ENCODE data around the gene BICDL1. TPM values are rescaled to one million over a fixed set of nuclear protein-coding genes. Genes with fewer than 3 reads are reported as not detected.

Gene BICDL1
- total and polyA plus RNA-seq, 10 of the 15 experiments (the other 5 are each of a cell fraction or from before 2014, with no cell fraction given) = 0.72 to 12.3 (median 4.2) TPM

GRCh38 chr12:120065472-120065871 is 76.4 kb downstream of the BICDL1 start:
- Histone ChIP-seq H4K20me1 (ENCODE audit: control insufficient read depth, insufficient read depth) (no peaks in the 10 kb centered on the region), H3K27ac (ENCODE audit: control insufficient read depth, insufficient read depth) (no peak overlapping the region), H3K4me3 (no peak overlapping the region), H3K4me1 (ENCODE audit: control insufficient read depth, insufficient read depth, low read length) (no peaks in the 10 kb centered on the region), H3K27me3 (replicated peaks in 1 of 2; ENCODE audit: control insufficient read depth in 2 of 2, insufficient read depth in 2 of 2, low read length in 1 of 2) (no peaks in the 10 kb centered on the region), H3K79me2 (ENCODE audit: control insufficient read depth, insufficient read depth, low read length) (no peaks in the 10 kb centered on the region), H3K36me3 (ENCODE audit: control insufficient read depth in 2 of 2, insufficient read depth in 2 of 2, low read length in 1 of 2) (no peaks in the 10 kb centered on the region), H2AFZ (ENCODE audit: control insufficient read depth, low read depth, low read length) (no peak overlapping the region), H3K4me2 (ENCODE audit: control insufficient read depth, insufficient read depth) (no peak overlapping the region), H3K9me3 (replicated peaks; ENCODE audit: control insufficient read depth, insufficient read depth, low read length) (no peaks in the 10 kb centered on the region), H3K9ac (ENCODE audit: control insufficient read depth, insufficient read depth, low read length) (no peak overlapping the region)
- FAIRE-seq (no peak), ATAC-seq (no peak), DNase-seq (ENCODE audit: low read depth, low spot score) (no peak)
- in situ Hi-C loops (cut with MboI) (no loop called here), intact Hi-C loops (cut with micrococcal nuclease; ENCODE audit: unreplicated experiment) (no loop called here)
- POLR2A ChIA-PET = no interaction called here
- RAD21 ChIA-PET (ENCODE audit: unreplicated experiment) = no interaction called here
- no TSS peak for BruUV-seq (replicated peaks)
- WGBS (ENCODE audit: insufficient coverage, insufficient replicate concordance, low lambda C conversion rate, missing lambda C conversion rate) = 0% methylated on average over 1 of the region's 1 CpG
- SMC1A ChIA-PET (ENCODE audit: uncharacterized antibody, unreplicated experiment) = interaction anchor here (1.3 kb wide), 1 partner anchor 44 kb away, joined by 4 read pairs; no protein-coding TSS in a partner anchor
- TF ChIP-seq CBX3 (IDR thresholded peaks at IDR 0.05; ENCODE audit: borderline replicate concordance, low read depth) (no peak), IRF4 (IDR thresholded peaks at IDR 0.05; ENCODE audit: low read depth, low read length) (no peak), PAX8 (IDR thresholded peaks at IDR 0.05) (no peak), YY1 (IDR thresholded peaks at IDR 0.05; ENCODE audit: low read depth, low read length) (no peak), ATF7 (IDR thresholded peaks at IDR 0.05; ENCODE audit: low read depth) (no peak), DPF2 (IDR thresholded peaks at IDR 0.05) (no peak), TCF7 (IDR thresholded peaks at IDR 0.05; ENCODE audit: borderline replicate concordance) (no peak), SPI1 (IDR thresholded peaks at IDR 0.05; ENCODE audit: borderline replicate concordance, insufficient read depth, low read depth, low read length) (no peak), MXI1 (IDR thresholded peaks at IDR 0.05; ENCODE audit: low read depth, low read length) (no peak), SIX5 (IDR thresholded peaks at IDR 0.05; ENCODE audit: low read depth, low read length, severe bottlenecking) (no peak), ETV6 (conservative IDR thresholded peaks at IDR 0.05 in 1 of 2, IDR thresholded peaks at IDR 0.05 in 1 of 2; ENCODE audit: borderline replicate concordance in 1 of 2, low read depth in 1 of 2) (no peak), ZBTB11 (CRISPR knock-in tag; IDR thresholded peaks at IDR 0.05) (no peak), REST (IDR thresholded peaks at IDR 0.05; ENCODE audit: low read depth, low read length) (no peak), POLR2A (IDR thresholded peaks at IDR 0.05; ENCODE audit: low read depth, low read length) (no peak), BHLHE40 (IDR thresholded peaks at IDR 0.05; ENCODE audit: borderline replicate concordance in 1 of 2, low read depth in 2 of 2, low read length in 1 of 2) (no peak), HDAC6 (IDR thresholded peaks at IDR 0.05; ENCODE audit: unreplicated experiment) (no peak), ZNF24 (IDR thresholded peaks at IDR 0.05) (no peak), EZH2 (IDR thresholded peaks at IDR 0.05; ENCODE audit: borderline replicate concordance, control insufficient read depth, low read depth, low read length) (no peak), KAT2A (conservative IDR thresholded peaks at IDR 0.05; ENCODE audit: control insufficient read depth, low read depth, low read length) (no peak), TCF3 (IDR thresholded peaks at IDR 0.05; ENCODE audit: borderline replicate concordance, insufficient read depth, low read depth, low read length) (no peak)
- CTCF ChIA-PET = interaction anchor here (0.8 kb wide), 1 partner anchor 136 kb away, joined by 3 read pairs; no protein-coding TSS in a partner anchor
